Breast epithelium (tissue), 4 donors: ENCODE measurements around the gene GAK. TPM values are rescaled to one million over a fixed set of nuclear protein-coding genes. Genes with fewer than 3 reads are reported as not detected.

Source experiments
- DNase-seq, 2 donors: peaks; one replicate each; pipeline ENCODE4 v3.0.0-alpha.2; 2019; ENCODE audit warnings: low spot score in 2 of 2
- H3K27ac ChIP-seq, 2 donors: fragments of 200-600 bp; sonication (generic) in 1 of 2; one replicate each; pipeline ENCODE4 v1.5.1; 2016 to 2019; ENCODE audit warnings: mild to moderate bottlenecking in 1 of 2
- H3K27me3 ChIP-seq, 2 donors: fragments of 200-600 bp; sonication (generic) in 1 of 2; one replicate each; pipeline versions ENCODE4 v1.5.1 to v1.6.0; 2017 to 2019; ENCODE audit warnings: control low read depth in 1 of 2, mild to moderate bottlenecking in 1 of 2
- H3K36me3 ChIP-seq: fragments of 200-600 bp; one replicate; pipeline ENCODE4 v1.5.1; 2019
- H3K4me1 ChIP-seq, 2 donors: fragments of 200-600 bp; sonication (generic); one replicate each; pipeline ENCODE4 v1.5.1; 2016 to 2019; ENCODE audit warnings: control low read depth in 1 of 2
- H3K4me3 ChIP-seq, 3 donors: fragments of 200-600 bp; sonication (generic); 1 replicate in 2 of 3; 2 replicates in 1 of 3; pipeline ENCODE4 v1.5.1; 2016 to 2019; ENCODE audit warnings: mild to moderate bottlenecking in 3 of 3, moderate library complexity in 2 of 3
- H3K9me3 ChIP-seq, 2 donors: fragments of 200-600 bp; sonication (generic) in 1 of 2; one replicate each; pipeline ENCODE4 v1.5.1; 2016 to 2019; ENCODE audit warnings: control low read depth in 1 of 2
- POLR2A ChIP-seq: fragments of 450-650 bp; IDR thresholded peaks from one replicate; pipeline ENCODE4 v1.6.1; 2016; ENCODE audit warnings: antibody characterized with exemption, mild to moderate bottlenecking, moderate library complexity
- POLR2AphosphoS5 ChIP-seq, 3 donors: sonication (generic); formaldehyde crosslinking; IDR thresholded peaks; one replicate each; pipeline ENCODE4 v1.6.1; 2017; ENCODE audit warnings: antibody characterized with exemption in 3 of 3
- intact Hi-C: fragments of 100-400 bp; cut with DNase I; formaldehyde crosslinking; loops from one replicate; pipeline ENCODE4 v1.15.1; 2023; ENCODE audit warnings: low total_unique reads
- total RNA-seq, 3 donors: library from RNA; depleted of rRNA; stranded (reverse); fragments of >200 nt; gene quantifications; one replicate each; pipeline ENCODE4 v1.1.0, GENCODE V29; 2016
- TF ChIP-seq, protein P1 (sequence below), 3 donors: fragments of 450-650 bp; IDR thresholded peaks; one replicate each; pipeline ENCODE4 v1.5.1; 2016 to 2017; ENCODE audit warnings: antibody characterized with exemption in 3 of 3, mild to moderate bottlenecking in 3 of 3, moderate library complexity in 3 of 3

Gene GAK
- total RNA-seq, 3 donors from 2014 or later, result 76.2 to 95.7 (median 81.9) TPM

DNA sequence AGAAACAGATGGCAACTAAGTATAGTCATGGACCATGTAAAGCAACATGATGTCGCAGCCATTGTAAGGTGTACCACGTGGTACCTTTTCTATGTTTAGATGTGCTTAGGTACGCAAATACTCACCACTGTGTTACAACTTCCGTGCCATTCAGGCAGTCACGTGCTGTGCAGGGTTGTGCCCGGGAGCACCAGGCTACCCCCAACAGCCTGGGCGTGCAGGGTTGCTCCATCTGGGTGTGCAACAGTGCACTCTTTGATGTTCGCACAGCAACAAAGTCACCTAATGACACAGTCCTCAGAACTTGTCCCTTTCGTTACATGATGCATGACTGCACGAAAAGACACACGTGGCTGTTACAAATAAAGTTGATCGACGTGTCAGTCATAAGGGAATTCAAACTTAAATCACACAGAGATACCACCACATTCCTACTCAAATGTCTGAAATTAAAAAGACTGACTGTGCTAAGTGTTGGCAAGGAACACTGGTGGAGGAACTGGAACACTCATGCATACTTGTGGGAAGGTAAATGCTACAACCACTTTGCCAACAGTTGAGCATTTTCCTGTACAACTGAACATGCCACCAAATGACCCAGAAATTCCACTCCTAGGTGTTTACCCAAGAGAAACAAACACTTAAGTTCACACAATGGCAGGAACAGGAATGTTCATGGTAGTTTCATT lies 130.5 kb downstream of the GAK start:
- Histone ChIP-seq H3K4me3 (no peak overlapping the region), H3K4me1 (no peaks in the 10 kb centered on the region), H3K36me3 (no peaks in the 10 kb centered on the region), H3K27ac (no peak overlapping the region), H3K9me3 (no peaks in the 10 kb centered on the region), H3K27me3 (peaks cover 0 to 6% of the 10 kb centered on the region in 2 donors)
- DNase-seq, result no peak
- intact Hi-C loops, result no loop called here
- TF ChIP-seq POLR2A (no peak), POLR2AphosphoS5 (IDR thresholded peaks at IDR 0.05) (no peak)
- TF ChIP-seq, protein P1, sequence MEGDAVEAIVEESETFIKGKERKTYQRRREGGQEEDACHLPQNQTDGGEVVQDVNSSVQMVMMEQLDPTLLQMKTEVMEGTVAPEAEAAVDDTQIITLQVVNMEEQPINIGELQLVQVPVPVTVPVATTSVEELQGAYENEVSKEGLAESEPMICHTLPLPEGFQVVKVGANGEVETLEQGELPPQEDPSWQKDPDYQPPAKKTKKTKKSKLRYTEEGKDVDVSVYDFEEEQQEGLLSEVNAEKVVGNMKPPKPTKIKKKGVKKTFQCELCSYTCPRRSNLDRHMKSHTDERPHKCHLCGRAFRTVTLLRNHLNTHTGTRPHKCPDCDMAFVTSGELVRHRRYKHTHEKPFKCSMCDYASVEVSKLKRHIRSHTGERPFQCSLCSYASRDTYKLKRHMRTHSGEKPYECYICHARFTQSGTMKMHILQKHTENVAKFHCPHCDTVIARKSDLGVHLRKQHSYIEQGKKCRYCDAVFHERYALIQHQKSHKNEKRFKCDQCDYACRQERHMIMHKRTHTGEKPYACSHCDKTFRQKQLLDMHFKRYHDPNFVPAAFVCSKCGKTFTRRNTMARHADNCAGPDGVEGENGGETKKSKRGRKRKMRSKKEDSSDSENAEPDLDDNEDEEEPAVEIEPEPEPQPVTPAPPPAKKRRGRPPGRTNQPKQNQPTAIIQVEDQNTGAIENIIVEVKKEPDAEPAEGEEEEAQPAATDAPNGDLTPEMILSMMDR (IDR thresholded peaks at IDR 0.05), result no peak

Other genes starting within 250 kb of the GAK start
- gene SLC49A3, start 243.2 kb downstream of the GAK start, total RNA-seq, result 10 to 100 TPM; 14.4 to 22.3 (median 18.3) TPM
- 10 to 100 TPM; 60.6 to 71.7 (median 69.4) TPM for gene PCGF3, start 226.5 kb downstream of the GAK start, total RNA-seq
- 1 to 10 TPM in 2 of 3 donors, under 1 TPM in 1; 0.16 to 2.6 (median 1.2) TPM for gene CPLX1, start 106.2 kb downstream of the GAK start, total RNA-seq
- 10 to 100 TPM; 26.2 to 32.2 (median 28.2) TPM for gene TMEM175, start 144 bp upstream of the GAK start, total RNA-seq
- gene DGKQ, start 41.3 kb upstream of the GAK start, total RNA-seq, result 1 to 10 TPM; 5.3 to 9.4 (median 8.8) TPM
- gene IDUA, start 54.7 kb upstream of the GAK start, total RNA-seq, result 10 to 100 TPM; 16.3 to 32.8 (median 28.2) TPM
- under 1 TPM; 0.33 to 0.48 (median 0.44) TPM for gene SLC26A1, start 61.1 kb upstream of the GAK start, total RNA-seq
- 10 to 100 TPM; 19.8 to 40.0 (median 22.9) TPM for gene FGFRL1, start 79.3 kb upstream of the GAK start, total RNA-seq
- gene RNF212, start 181.2 kb upstream of the GAK start, total RNA-seq, result 10 to 100 TPM in 1 of 3 donors, 1 to 10 TPM in 2; 5.1 to 15.7 (median 6.4) TPM
- 10 to 100 TPM; 35.3 to 59.4 (median 36.1) TPM for gene SPON2, start 240.3 kb upstream of the GAK start, total RNA-seq